GM20431 (cell line): ENCODE measurements around the gene PDE2A.
"Not testable (repeated sequence)": the region's sequence is repeated elsewhere in the genome, so short reads cannot be mapped to it uniquely, and the experiment has no call there.

Experiments used
- in situ Hi-C: fragments of 300-500 bp; cut with MseI, MboI; formaldehyde crosslinking; loops from one replicate; pipeline ENCODE4 v1.15.0; 2020; ENCODE audit warnings: low sequenced_read_pairs; ENCODE audit not compliant: unreplicated experiment

Gene PDE2A

DNA sequence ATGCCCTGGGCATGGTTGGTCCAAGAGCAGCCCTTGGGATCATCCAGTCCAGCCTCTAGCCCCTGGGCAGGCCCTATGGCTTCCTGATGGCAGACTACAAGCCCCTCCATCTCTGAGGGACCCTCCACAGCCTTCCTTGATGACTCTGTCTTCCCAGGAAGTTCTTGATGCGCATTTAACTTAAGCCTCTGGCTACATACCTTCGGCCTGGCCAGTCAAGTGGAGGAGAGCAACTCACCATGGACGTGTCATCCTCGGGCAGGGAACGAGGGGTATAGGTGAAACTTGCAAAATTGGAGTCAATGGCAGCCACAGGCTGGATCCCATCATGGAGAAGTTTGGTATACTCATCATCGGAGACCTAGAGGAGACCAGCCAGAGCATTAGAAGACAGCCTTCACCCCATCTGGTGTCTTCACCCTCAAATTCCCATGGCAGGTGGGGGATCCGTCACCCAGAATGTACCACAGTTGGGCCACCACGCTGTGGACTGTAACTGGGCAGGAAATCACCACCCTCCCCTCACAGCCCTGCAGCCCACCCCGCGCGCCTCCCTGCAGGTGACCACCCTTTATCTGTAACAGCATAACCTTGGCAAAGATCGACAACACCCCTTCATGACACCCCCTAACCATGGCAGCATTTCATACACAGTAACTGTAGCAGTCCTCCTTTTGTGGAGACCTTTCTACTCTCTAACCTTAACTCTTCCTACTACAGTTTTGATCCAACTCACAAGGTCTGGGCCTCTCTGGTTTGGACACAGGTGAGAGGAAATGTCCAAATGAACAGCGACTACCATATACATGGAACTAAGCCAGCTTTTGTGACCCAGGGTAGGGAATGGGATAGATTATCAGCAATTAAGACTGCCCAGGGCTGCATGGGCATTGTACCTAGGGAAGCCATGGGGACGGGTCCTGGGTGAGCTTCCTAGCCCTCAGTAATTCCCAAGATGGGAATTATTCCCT lies 91.7 kb downstream of the PDE2A start:
- in situ Hi-C loops, result no loop called here

DNA sequence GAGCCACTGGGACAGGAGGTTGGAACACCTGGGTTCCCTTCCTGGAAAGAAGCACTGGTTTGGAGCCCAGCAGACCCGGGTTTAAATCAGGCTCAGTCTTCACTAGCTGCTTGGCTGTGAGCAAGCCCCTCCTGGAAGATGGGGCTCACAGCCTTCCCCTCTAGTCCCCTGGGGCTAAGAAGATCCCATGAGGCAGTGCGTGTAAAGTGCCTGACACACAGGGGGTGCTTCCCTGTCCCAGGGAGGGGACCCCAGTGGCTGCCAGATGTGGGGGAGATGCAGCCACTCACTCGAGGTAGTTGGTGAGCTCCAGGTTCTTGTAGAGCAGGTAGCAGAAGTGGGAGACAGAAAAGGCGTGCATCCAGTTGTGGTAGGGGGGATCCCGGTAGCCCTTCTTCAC lies 93.2 kb downstream of the PDE2A start:
- in situ Hi-C loops, result no loop called here

DNA sequence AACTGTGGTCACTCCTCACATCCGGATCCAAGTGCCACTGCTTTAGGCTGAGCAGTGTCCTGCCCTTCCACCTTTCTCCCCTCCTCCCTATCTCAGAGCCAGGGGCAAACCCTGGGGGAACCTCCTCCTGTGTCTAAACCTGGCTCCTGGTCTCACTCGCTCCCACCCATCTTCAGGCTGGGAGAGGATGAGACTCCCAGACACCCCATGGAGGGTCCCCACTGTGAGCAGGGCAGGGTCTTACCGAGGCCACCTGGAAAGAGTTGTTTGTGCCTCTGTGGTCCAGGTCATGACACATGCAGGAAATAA lies 93.6 kb downstream of the PDE2A start:
- in situ Hi-C loops, result no loop called here

DNA sequence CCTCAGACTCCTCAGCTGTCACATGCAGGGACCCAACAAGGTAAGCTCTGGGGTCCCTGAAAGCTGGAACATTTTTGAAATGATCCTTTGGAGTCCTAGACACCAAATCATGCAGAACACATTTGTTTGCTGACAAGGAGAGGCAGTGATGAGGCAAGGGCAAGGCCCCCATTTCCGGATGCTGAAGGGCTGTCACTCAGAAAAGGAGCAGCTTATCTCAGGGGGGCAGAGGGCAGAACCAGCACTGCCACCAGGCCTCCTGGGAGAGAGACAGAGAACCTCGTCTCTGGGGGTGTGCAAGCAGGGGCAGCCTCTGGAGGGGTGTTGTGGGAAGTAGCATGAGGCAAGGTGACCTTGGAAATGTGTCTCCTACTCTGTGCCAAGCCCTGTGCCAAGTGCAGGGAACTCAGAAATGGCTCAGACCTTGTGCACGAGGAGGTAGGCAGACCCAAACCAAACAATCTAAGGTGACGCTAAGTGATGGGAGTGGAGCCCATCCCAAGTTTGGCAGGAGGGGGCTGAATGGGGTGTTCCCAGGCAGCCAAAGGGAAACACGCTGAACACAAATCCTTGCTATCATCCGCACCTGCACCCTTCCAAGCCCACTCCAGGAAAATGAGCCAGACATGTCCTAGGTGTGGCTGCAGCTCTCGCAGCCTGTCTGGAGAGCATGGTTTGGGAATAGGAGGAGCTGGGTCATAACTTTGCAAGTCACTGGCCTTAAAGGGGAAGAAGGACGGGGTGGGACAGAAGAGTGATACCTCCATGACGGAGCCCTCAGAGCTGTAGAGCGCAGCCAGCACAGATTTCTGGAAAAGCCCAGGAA lies 94.2 kb downstream of the PDE2A start:
- in situ Hi-C loops, result no loop called here

DNA sequence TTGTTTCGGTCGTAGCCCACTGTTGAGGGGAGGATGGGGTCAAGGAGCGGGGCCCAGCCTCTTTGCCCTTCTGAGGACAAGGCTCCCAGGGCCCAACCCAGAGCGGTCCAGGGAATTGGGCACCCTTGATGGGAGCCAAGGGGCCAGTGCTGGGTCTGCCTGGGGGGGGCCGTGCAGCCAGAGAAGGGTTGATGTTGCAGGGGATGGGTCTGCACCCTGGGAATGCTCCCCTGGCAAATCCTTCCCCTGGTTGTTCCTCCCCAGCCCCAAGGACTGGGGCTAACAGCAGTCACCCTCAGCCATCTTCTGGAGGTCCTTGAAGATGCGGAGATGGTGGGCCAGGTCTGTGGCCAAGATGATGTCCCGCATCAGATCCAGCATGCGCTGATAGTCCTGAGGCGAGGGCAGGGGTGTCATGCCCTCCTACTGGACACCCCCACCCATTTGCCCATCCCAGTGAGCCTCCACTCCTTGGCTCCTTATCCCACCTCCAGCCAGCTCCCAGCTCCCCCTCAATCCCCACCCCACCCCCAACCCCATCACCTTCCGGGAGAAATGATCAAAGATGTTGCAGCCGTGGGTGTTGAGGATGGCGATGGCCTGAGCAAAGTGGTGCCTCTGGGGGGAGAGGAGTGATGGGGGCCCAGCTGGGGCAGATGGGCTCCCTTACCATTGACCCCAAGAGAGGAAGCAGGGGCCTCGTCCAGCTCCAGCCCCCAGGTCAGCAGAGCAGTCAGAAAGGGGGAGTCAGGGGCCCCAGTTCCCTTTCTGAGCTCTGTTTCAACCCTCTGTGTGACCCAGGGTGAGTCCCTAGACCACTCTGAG lies 95.0 kb downstream of the PDE2A start:
- in situ Hi-C loops, result no loop called here

DNA sequence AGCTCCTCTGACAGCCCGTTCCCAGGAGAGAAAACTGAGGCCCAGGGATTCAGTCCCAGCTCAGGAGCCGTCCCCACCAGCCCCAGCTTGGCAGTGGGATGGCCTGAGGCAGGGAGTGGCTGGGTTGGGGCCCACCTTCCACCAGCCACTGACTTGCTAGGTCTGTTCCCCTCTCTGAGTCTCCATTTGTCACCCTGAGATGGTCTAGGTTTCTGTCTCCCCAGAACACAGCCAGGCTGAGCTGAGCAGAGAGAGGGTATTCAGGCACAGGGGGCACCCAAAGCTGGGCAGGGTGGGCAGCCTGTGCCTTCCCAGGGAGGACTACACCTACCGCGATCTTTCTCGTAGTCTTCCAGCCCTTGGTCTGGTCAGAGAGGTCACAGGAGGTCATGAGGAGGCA lies 95.7 kb downstream of the PDE2A start:
- in situ Hi-C loops, result no loop called here

DNA sequence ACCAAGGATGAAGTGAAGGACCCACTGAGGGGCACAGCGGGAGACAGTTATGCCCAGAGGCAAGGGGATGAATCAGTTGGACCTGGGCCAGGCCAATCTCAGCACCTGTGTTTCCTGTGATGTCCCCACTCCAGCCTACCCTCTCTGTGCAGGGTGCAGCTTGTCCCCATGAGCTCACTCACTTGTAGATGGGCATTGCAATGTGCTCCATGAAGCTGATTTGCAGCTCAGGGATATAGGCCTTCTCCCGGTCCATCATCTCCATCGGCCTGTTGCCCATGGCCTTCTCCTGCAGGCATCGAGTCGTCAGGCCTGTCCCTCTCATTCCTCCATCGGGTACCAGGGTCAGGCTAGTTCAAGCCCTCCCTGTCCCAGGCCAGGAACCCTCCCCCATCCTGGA lies 96.2 kb downstream of the PDE2A start:
- in situ Hi-C loops, result no loop called here

DNA sequence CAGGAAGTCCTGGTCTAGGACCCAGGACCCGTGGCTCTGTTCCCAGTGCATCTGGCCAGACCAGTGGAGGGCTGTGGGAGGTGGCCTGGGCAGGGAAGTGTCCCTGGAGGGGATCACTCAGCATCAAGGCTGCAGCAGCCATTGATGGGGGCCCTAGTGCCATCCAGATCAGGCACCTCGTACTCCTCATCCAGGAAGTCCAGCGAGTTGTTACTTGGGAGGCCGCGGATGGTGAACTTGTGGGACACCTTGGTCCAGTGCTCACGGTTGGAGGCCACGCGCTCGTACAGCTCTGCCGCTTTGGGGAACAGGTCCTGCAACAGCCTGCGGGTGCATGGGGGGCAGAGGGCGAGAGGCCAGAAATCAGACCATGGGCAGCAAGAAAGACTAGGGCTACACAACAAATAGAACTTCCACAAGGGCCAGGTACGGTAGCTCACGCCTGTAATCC lies 96.9 kb downstream of the PDE2A start:
- in situ Hi-C loops, result no loop called here

DNA sequence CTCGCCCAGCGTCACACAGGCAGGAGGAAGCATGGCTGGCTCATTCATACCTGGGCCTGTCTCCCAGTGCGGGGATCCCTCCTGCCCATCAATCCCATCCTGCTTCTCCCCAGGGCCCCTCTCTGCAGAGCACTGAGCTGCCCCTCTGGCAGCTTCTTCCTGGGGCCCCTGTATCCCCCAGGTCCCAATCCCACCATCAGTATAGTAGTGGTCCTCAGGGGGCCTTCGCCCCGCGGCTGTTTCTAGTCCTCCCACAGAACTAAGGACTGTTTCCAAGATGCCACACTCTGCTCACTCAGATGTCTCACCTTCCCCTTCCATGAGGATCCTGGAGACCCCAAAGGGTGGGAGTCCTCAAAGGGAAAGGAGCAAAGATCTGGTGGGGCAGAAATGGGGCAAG lies 97.6 kb downstream of the PDE2A start:
- in situ Hi-C loops, result no loop called here

DNA sequence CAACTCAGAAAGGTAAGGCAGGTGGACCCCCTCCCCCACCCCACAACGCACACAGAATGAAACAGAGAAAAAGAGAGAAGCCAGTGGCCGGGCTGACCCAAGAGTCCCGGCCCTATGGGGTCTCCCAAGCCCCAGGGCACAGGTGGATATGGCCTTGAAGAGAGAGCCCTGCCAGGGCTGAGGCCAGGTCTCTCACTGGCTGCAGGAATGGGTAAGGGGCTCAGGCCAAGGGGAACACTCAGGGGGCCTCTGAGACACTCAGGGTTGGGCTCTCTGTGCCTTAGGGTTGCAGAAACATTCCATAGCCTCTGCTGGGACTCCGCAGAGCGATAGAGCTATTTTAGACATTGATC lies 98.0 kb downstream of the PDE2A start:
- in situ Hi-C loops, result no loop called here

DNA sequence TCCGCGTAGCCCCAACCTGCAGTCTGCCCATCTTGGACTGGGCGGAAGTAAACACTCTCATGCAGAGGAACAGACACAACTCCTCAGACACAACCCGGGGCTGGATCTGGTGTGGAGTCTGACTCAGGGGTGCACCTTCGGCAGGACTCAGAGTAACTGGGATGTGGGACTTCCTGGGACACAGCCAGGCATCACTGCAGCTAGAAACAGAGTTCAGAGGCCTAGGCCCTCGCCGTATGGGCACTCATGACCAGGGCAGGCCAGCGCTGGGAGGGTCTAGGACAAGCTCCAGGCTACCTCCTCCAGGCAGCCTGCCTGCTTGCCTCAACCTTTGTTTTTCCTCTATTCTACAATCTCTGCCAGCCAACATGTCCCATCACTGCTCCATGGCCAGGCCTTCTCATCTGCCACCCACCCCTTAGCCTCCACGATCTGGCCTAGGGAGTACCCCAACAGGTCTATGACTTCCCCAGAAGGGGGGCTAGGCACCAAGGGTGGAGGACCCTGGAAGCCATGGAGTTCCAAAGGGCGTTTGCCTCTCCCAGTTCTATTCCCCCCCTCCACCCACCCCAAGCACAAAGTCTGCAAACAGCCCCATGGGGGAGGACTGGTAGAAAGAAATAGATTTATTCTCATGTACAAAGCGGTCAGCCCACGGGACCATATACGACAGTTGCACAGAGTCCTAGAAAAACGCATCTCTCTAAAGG lies 98.5 kb downstream of the PDE2A start:
- in situ Hi-C loops, result no loop called here

DNA sequence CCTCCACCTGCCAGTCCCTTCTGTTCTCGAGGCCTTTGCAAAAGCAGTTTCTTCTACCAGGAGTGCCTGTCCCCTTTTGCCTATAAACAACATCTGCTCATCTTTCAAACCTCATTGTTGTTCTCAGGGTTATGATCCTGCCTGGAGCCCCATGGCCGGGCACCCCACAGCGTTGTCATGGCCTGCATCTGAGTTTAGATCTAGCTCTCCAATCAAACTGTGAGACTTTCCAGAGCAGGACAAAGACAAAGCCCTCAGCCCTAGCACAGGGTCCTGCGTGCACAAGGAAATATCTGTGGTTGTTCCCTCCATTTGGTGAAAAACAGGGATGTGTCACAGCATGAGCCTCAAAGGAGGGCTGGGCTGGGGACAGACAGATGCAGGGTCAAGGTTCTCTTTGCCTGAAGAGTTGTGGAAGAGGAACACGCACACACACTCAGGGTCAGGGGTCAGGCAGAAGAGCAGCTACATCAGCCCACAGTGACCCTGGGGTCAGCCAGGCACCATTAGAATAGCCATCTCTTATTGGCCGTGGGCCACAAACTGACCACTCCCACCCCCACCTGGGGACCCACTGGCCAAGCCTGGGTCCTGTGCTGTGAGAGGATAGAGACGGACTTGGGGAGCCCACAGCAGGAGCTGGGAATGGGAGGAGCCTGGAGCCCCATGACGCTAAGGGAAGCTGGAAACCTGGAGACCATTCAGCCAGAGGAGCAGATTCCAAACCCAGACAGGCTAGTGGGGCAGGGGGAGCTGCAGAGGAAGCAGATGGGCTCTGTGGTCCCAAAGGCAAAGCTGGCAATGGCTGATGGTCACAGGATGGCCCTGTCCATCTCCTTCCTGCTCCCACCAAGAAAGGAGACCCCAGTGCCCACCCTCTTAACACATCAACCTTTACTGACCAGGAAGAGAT lies 99.4 kb downstream of the PDE2A start:
- in situ Hi-C loops, result no loop called here

DNA sequence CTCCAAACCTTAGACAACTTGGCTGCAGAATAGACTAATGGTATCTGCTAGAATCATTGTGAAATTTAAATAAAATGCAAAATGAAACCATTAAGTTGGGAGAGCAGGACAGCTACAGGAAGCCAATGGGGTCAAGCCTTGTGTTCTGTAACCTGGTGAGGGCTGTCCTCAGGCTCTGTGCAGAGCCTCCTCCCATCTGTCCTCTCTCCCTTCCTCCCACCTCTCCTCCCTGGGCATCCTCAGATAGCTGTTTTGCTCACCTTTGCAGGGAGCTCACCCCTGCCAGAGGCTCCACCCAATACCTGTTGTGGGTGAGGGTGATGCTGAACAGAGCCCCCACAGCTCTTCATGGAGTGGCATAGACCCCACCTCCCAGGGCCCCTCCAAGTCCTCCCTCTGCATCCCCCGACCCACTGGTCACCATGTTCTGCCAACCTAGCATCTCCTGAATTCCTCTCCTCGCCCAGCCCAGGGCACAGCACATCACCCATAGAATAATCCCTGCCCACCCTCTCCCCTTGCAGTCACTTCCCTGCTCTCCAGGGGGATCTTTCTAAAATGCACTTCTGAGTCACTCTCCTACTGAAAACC lies 100.3 kb downstream of the PDE2A start:
- in situ Hi-C loops, result no loop called here

DNA sequence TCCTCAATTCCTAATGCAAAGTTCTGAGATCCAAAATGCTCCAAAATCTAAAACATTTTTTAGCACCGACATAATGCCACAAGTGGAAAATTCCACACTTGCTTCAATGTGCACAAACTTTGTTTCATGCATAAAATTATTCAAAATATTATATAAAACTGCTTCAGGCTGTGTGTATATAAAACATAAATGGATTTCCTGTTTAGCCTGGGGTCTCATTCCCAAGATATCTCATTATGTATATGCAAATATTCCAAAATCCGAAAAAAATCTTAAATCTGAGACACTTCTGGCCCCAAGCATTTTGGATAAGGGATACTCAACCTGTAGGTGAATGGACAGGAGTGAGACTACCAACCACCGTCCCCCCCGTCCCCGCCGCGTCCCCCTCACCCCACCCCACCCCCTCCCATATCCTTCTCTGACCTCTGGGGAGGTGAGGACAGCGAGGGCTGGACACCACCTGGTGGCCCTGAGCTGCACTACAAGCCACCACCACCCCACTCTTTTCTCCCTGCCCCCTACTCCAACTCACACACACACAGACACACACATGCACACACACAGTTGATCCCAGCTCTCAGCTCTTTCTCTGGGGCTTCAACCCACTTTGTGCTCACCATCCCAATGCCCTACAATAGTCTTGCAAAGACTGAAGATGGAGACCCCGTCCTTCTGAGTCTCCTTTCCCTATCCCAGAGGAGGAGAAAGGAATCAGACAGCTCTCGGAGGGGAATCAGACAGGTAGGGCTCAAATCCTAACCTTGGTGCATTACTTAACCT lies 101.0 kb downstream of the PDE2A start:
- in situ Hi-C loops, result no loop called here

DNA sequence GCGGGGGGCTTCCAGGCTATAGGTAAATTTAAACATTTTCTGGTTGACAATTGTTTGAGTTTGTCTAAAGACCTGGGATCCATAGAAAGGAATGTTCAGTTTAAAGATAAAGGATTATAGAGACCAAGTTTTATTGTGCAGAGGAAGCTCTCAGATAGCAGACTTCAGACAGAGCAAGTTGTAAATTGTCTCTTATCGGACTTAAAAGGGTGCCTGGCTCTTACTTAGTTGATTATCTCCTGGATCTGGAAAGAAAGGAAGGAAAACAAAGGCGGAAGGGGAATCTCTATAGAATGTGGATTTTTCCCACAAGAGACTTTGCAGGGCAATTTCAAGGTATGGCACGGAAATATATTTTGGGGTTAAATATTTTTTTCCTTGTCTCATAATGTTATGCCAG lies 101.7 kb downstream of the PDE2A start:
- in situ Hi-C loops, result not testable (repeated sequence)

DNA sequence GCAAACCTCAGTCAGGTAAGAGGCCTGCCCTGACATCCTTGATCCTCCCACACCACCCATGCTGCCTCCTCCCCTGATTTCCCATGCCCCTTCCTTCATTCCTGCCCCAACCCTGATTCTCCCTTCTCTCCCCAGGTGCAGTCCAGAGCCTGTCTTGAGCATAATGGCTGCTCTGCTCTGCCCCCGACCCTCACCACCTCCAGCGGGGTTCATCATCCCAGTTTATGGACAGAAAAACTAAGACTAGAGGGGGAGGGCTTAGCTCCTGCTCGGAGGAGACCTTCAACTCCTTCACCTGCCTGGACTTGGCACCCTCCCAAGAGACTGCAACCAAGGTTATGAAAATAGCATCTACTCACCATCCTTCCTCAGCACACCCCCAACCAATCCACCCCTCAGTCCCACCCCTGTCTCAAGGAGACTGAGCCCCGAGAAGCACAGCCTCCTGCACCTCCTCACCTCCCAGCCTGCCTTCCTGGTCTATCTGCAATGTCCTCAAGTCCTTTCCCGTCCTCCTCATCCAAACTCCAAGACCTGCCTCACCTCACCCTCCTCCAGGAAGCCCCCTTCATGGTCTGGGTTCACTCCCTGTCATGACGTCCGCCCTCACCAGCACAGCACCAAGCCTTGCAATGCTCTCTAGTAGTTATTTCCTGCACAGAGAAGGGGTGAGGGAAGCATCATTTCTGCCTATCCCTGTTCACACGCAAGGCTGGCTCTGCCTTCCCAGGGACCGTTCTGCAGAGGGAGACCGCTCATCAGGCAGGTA lies 103.1 kb downstream of the PDE2A start:
- in situ Hi-C loops, result no loop called here
